Upper lobe of left lung (tissue), 6 donors: Measurements from ENCODE around the gene PALLD. TPM values are rescaled to one million over a fixed set of nuclear protein-coding genes. Genes with fewer than 3 reads are reported as not detected.
"Not testable (repeated sequence)": the region's sequence is repeated elsewhere in the genome, so short reads cannot be mapped to it uniquely, and the experiment has no call there.

Experiments used
- ATAC-seq, 2 donors: fragments of 200-7000 bp; cut with Tn5 transposase; one replicate each; pipeline ENCODE4 v1.9.1; 2022; ENCODE audit warnings: mild to moderate bottlenecking in 2 of 2, moderate library complexity in 2 of 2; ENCODE audit not compliant: low FRiP score in 2 of 2
- DNase-seq, 2 donors: peaks; one replicate each; pipeline ENCODE4 v3.0.0-alpha.2; 2019 to 2020
- H3K27ac ChIP-seq, 4 donors: fragments of 200-600 bp; sonication (generic); one replicate each; pipeline ENCODE4 v1.5.1; 2016 to 2019
- H3K27me3 ChIP-seq, 4 donors: fragments of 200-600 bp; sonication (generic); one replicate each; pipeline ENCODE4 v1.5.1; 2017 to 2019
- H3K36me3 ChIP-seq, 4 donors: fragments of 200-600 bp; sonication (generic); one replicate each; pipeline ENCODE4 v1.5.1; 2016 to 2019
- H3K4me1 ChIP-seq, 4 donors: fragments of 200-600 bp; sonication (generic); one replicate each; pipeline ENCODE4 v1.5.1; 2018 to 2019
- H3K4me3 ChIP-seq, 4 donors: fragments of 200-600 bp; sonication (generic); one replicate each; pipeline ENCODE4 v1.5.1; 2017 to 2019; ENCODE audit warnings: mild to moderate bottlenecking in 2 of 4, moderate library complexity in 1 of 4
- H3K9me3 ChIP-seq, 4 donors: fragments of 200-600 bp; sonication (generic); one replicate each; pipeline ENCODE4 v1.5.1; 2018 to 2019
- EP300 ChIP-seq, 4 donors: sonication (generic); formaldehyde crosslinking; IDR thresholded peaks; one replicate each; pipeline ENCODE4 v1.5.1; 2017; ENCODE audit warnings: antibody characterized with exemption in 4 of 4, control low read depth in 2 of 4
- POLR2A ChIP-seq, 4 donors: fragments of 450-650 bp; IDR thresholded peaks; one replicate each; pipeline ENCODE4 v1.5.1; 2016 to 2017; ENCODE audit warnings: antibody characterized with exemption in 4 of 4, mild to moderate bottlenecking in 2 of 4
- POLR2AphosphoS5 ChIP-seq, 2 donors: sonication (generic); formaldehyde crosslinking; IDR thresholded peaks; one replicate each; pipeline ENCODE4 v1.5.1; 2017; ENCODE audit warnings: antibody characterized with exemption in 2 of 2
- WGBS, 2 donors: methylation state at CpG; one replicate each; pipeline ENCODE4 v1.1.5; 2017 to 2018; 5-methylcytosine and 5-hydroxymethylcytosine counted together
- total RNA-seq, 6 donors: library from RNA; depleted of rRNA in 4 of 6; stranded (reverse); fragments of >200 nt in 4 of 6; gene quantifications; one replicate each; pipeline versions ENCODE4 v1.1.0 to v1.2.1, GENCODE V29; 2016 to 2021
- TF ChIP-seq, protein P1 (sequence below), 6 experiments: fragments of 450-650 bp in 4 of 6; fragments of 200-600 bp in 2 of 6; sonication (generic) in 2 of 6; IDR thresholded peaks; one replicate each; pipeline ENCODE4 v1.5.1; 2016 to 2019; ENCODE audit warnings: antibody characterized with exemption in 6 of 6
- donor health status: DM: no; HTN: no; CAD: no; lungs with moderate emphysema.
- donor health status: DM: no; HTN: yes; CAD: no; lungs with severe emphysema.

PALLD gene
- total RNA-seq, 6 donors from 2014 or later = 63.9 to 175 (median 134) TPM

DNA sequence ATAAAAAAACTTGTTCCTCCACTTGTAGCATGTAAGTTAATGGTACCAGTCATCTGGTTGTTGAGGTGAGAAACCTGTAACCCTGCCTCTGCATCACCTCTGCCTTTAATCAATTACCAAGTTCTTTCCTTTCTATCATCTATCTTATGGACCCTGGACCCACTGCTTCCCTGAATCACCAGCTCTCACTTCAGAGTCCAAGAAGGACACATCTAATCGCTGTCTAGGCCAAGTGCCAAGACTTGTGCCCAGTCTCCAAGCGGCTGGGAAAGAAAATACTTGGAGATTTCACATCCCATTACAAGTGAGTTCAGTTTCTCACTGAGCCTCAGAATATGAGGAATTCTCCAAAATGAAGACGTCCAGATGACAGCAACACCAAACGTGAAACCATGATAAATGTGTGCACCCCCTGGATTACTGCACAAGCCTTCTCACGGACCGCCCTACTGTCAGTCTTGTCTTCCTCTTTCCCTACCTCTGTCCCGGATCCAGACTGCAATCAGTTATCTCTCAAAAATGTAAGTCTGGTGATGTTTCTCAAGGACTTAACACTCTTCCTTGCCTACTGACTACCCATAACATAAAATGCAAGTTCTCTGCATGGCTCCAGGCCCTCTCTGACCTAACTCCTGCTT is 10.4 kb downstream of the PALLD start:
- ATAC-seq (no peak), DNase-seq (no peak)
- WGBS, 2 donors = 77 to 83% methylated on average over 7 of the region's 7 CpGs
- H3K9me3 ChIP-seq = no peaks in the 10 kb centered on the region
- no peak overlapping the region for H3K27ac ChIP-seq
- no peaks in the 10 kb centered on the region for H3K36me3 ChIP-seq
- no peaks in the 10 kb centered on the region for H3K27me3 ChIP-seq
- H3K4me3 ChIP-seq = no peak overlapping the region
- no peaks in the 10 kb centered on the region for H3K4me1 ChIP-seq
- no peak for TF ChIP-seq POLR2AphosphoS5 (IDR thresholded peaks at IDR 0.05)
- TF ChIP-seq, protein P1, sequence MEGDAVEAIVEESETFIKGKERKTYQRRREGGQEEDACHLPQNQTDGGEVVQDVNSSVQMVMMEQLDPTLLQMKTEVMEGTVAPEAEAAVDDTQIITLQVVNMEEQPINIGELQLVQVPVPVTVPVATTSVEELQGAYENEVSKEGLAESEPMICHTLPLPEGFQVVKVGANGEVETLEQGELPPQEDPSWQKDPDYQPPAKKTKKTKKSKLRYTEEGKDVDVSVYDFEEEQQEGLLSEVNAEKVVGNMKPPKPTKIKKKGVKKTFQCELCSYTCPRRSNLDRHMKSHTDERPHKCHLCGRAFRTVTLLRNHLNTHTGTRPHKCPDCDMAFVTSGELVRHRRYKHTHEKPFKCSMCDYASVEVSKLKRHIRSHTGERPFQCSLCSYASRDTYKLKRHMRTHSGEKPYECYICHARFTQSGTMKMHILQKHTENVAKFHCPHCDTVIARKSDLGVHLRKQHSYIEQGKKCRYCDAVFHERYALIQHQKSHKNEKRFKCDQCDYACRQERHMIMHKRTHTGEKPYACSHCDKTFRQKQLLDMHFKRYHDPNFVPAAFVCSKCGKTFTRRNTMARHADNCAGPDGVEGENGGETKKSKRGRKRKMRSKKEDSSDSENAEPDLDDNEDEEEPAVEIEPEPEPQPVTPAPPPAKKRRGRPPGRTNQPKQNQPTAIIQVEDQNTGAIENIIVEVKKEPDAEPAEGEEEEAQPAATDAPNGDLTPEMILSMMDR (IDR thresholded peaks at IDR 0.05) = no peak
- no peak for TF ChIP-seq EP300 (IDR thresholded peaks at IDR 0.05)
- TF ChIP-seq POLR2A (IDR thresholded peaks at IDR 0.05) = no peak

DNA sequence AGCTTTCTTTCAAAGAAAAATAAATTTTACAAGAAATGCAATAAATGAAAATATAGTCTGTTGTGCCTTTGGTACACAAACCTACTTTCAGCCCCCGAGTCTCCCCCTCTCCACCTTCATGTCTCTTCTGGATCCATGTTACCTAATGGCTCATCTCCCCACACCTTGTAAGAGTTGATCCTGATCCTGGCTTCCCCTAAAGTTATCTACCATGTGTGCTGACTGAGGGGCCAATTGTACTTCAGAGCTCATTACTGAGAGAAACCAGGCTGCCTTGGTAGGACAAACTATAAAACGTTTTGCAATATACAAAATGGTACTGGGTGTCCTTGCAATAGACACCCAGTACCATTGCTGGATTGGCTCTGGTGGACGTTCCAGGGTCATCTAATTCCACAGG is 11.8 kb downstream of the PALLD start:
- no peaks in the 10 kb centered on the region for H3K27me3 ChIP-seq
- DNase-seq (no peak), ATAC-seq (no peak)
- H3K4me1 ChIP-seq = no peaks in the 10 kb centered on the region
- H3K9me3 ChIP-seq = no peaks in the 10 kb centered on the region
- WGBS, 2 donors = 81% methylated on average over 3 of the region's 3 CpGs
- no peak for TF ChIP-seq POLR2AphosphoS5 (IDR thresholded peaks at IDR 0.05)
- TF ChIP-seq POLR2A (IDR thresholded peaks at IDR 0.05) = no peak
- TF ChIP-seq, protein P1 (IDR thresholded peaks at IDR 0.05) = no peak
- no peak for TF ChIP-seq EP300 (IDR thresholded peaks at IDR 0.05)
- no peaks in the 10 kb centered on the region for H3K36me3 ChIP-seq
- no peak overlapping the region for H3K4me3 ChIP-seq
- no peak overlapping the region for H3K27ac ChIP-seq

DNA sequence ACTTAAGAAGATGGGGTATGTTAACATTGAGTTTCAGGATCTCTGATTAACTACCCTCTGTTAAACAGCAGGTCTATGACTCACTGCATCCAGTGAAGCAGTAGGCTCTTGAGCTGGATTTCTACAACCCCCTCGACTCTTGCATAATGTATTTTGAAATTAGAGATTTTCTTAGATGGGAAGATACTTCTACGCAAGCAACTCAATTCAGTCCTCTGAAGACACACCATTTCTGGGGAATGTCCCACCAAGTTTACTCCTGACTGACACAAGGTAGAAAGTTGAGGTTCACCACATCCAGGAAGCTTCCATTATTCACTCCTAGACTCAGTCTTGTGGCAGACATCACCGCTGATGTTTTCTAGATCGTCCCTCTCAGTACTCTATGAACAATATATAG is 12.9 kb downstream of the PALLD start:
- no peaks in the 10 kb centered on the region for H3K27me3 ChIP-seq
- 73 to 75% methylated on average over 4 of the region's 4 CpGs for WGBS, 2 donors
- TF ChIP-seq, protein P1 (IDR thresholded peaks at IDR 0.05) = no peak
- TF ChIP-seq EP300 (IDR thresholded peaks at IDR 0.05) = no peak
- no peak for TF ChIP-seq POLR2AphosphoS5 (IDR thresholded peaks at IDR 0.05)
- peak in 1 of 2 donors; percentile 65 for ATAC-seq
- H3K4me3 ChIP-seq = no peak overlapping the region
- no peak for DNase-seq
- H3K36me3 ChIP-seq = no peaks in the 10 kb centered on the region
- no peak overlapping the region for H3K27ac ChIP-seq
- no peaks in the 10 kb centered on the region for H3K9me3 ChIP-seq
- H3K4me1 ChIP-seq = no peaks in the 10 kb centered on the region

GRCh38 chr4:168511780-168512489 is 15.1 kb downstream of the PALLD start:
- peak in 1 of 2 donors; percentile 3 for DNase-seq
- WGBS, 2 donors = 83 to 89% methylated on average over 13 of the region's 13 CpGs
- no peak for ATAC-seq
- no peaks in the 10 kb centered on the region for H3K9me3 ChIP-seq
- no peaks in the 10 kb centered on the region for H3K27me3 ChIP-seq
- no peak overlapping the region for H3K27ac ChIP-seq
- no peaks in the 10 kb centered on the region for H3K36me3 ChIP-seq
- no peaks in the 10 kb centered on the region for H3K4me1 ChIP-seq
- H3K4me3 ChIP-seq = no peak overlapping the region
- TF ChIP-seq POLR2A (IDR thresholded peaks at IDR 0.05) = no peak
- TF ChIP-seq, protein P1 (IDR thresholded peaks at IDR 0.05) = no peak
- TF ChIP-seq POLR2AphosphoS5 (IDR thresholded peaks at IDR 0.05) = no peak
- TF ChIP-seq EP300 (IDR thresholded peaks at IDR 0.05) = no peak

GRCh38 chr4:168513826-168514225 is 17.0 kb downstream of the PALLD start:
- 72 to 75% methylated on average over 3 of the region's 3 CpGs for WGBS, 2 donors
- H3K9me3 ChIP-seq, H3K4me1 ChIP-seq, ATAC-seq, H3K4me3 ChIP-seq, DNase-seq, H3K27ac ChIP-seq, H3K27me3 ChIP-seq, H3K36me3 ChIP-seq: not testable (repeated sequence)
